ENCODE measurements around the gene IL1RAPL2.

- TF ChIP-seq CTCF (IDR thresholded peaks at IDR 0.05; ENCODE audit: low read depth, low read length) (no peak), EZH2phosphoT487 (IDR thresholded peaks at IDR 0.05; ENCODE audit: low read depth) (no peak)
Measured at GRCh38 chrX:105297041-105297440, 731.0 kb downstream of the IL1RAPL2 start.

All from OCI-LY3 (cell line).